Inflammatory macrophage treated with lipopolysaccharide for 4 hours (primary cell): ENCODE measurements around the gene CYP2A13.
"Not testable (repeated sequence)": the region's sequence is repeated elsewhere in the genome, so short reads cannot be mapped to it uniquely, and the experiment has no call there.

Source experiments
- DNase-seq: peaks from one replicate; pipeline ENCODE4 v3.0.0-alpha.2; 2020

CYP2A13 gene

GRCh38 chr19:41088151-41088550 lies at the start of gene CYP2A13:
CYP2A13 (plus strand) TSS chr19:41088451; CDS start chr19:41088472, 21 bp downstream.
- no peak for DNase-seq

GRCh38 chr19:41039806-41040205 lies 48.4 kb upstream of the CYP2A13 start:
- DNase-seq = no peak

- DNase-seq = not testable (repeated sequence)
These were observed 43.2 kb upstream of the CYP2A13 start for GRCh38 chr19:41045095-41045494.

GRCh38 chr19:41050426-41050825 lies 37.8 kb upstream of the CYP2A13 start:
- DNase-seq = no peak

GRCh38 chr19:41052162-41052561 lies 36.1 kb upstream of the CYP2A13 start:
- DNase-seq = not testable (repeated sequence)

GRCh38 chr19:41053331-41053730 lies 34.9 kb upstream of the CYP2A13 start:
- not testable (repeated sequence) for DNase-seq

GRCh38 chr19:41064974-41065569 lies 23.2 kb upstream of the CYP2A13 start:
- peak; percentile 23 for DNase-seq

- no peak for DNase-seq
These were observed 12.0 kb upstream of the CYP2A13 start for GRCh38 chr19:41076286-41076685.

GRCh38 chr19:41083516-41083915 lies 4.7 kb upstream of the CYP2A13 start:
- DNase-seq = no peak

- DNase-seq = no peak
These were observed 2.4 kb upstream of the CYP2A13 start for GRCh38 chr19:41085748-41086415.

GRCh38 chr19:41089959-41090358 lies 1.7 kb downstream of the CYP2A13 start:
- DNase-seq = no peak

GRCh38 chr19:41095703-41096102 lies 7.5 kb downstream of the CYP2A13 start:
- no peak for DNase-seq

- no peak for DNase-seq
These were observed 8.1 kb downstream of the CYP2A13 start for GRCh38 chr19:41096353-41096752.

- DNase-seq = no peak
These were observed 9.1 kb downstream of the CYP2A13 start for GRCh38 chr19:41097302-41097701.

GRCh38 chr19:41098762-41099161 lies 10.5 kb downstream of the CYP2A13 start:
- no peak for DNase-seq

- DNase-seq = not testable (repeated sequence)
These were observed 14.0 kb downstream of the CYP2A13 start for GRCh38 chr19:41102210-41102609.

GRCh38 chr19:41106177-41106576 lies 17.9 kb downstream of the CYP2A13 start:
- no peak for DNase-seq

- no peak for DNase-seq
These were observed 23.0 kb downstream of the CYP2A13 start for GRCh38 chr19:41111296-41111695.

GRCh38 chr19:41111750-41112295 lies 23.6 kb downstream of the CYP2A13 start:
- DNase-seq = no peak

GRCh38 chr19:41112728-41113290 lies 24.6 kb downstream of the CYP2A13 start:
- no peak for DNase-seq

GRCh38 chr19:41114132-41114531 lies 25.9 kb downstream of the CYP2A13 start, which contains the start of gene CYP2F1:
CYP2F1 (plus strand) TSS chr19:41114432; CDS start chr19:41116189, 1,757 bp downstream.
- no peak for DNase-seq

GRCh38 chr19:41116261-41116660 lies 28.0 kb downstream of the CYP2A13 start:
- no peak for DNase-seq

GRCh38 chr19:41120929-41121911 lies 33.0 kb downstream of the CYP2A13 start:
- DNase-seq = not testable (repeated sequence)
